ENCODE data around the gene TNS2. TPM values are rescaled to one million over a fixed set of nuclear protein-coding genes. Genes with fewer than 3 reads are reported as not detected.

The TNS2 gene
- total RNA-seq, 1 experiment from 2014 or later, result 11.5 TPM

GRCh38 chr12:53067993-53068770, 18.3 kb downstream of the TNS2 start:
- Histone ChIP-seq H3K4me2 (no peak overlapping the region), H3K4me1 (replicated peaks; ENCODE audit: insufficient read depth) (peaks cover 9% of the 10 kb centered on the region), H4K20me1 (ENCODE audit: insufficient read depth) (no peaks in the 10 kb centered on the region), H3K79me2 (ENCODE audit: low read depth) (no peaks in the 10 kb centered on the region), H3F3A (ENCODE audit: insufficient read depth, low read depth) (0 out of 2 replicates have a peak, but pooled peaks cover 4% of the 10 kb centered on the region), H3K27me3 (ENCODE audit: insufficient read depth, low read depth) (no peaks in the 10 kb centered on the region), H2AFZ (no peak overlapping the region), H3K27ac (no peak overlapping the region), H3K4me3 (no peak overlapping the region), H3K36me3 (ENCODE audit: low read depth) (no peaks in the 10 kb centered on the region), H3K9me3 (ENCODE audit: insufficient read depth, low read depth) (no peaks in the 10 kb centered on the region), H3K9me2 (ENCODE audit: insufficient read depth) (no peaks in the 10 kb centered on the region)
- CTCF ChIA-PET, result interaction anchor here (1.5 kb wide), 1 partner anchor 31 kb away, joined by 4 read pairs; no protein-coding TSS in a partner anchor
- POLR2A ChIA-PET (ENCODE audit: unreplicated experiment), result interaction anchor here (0.6 kb wide), 1 partner anchor 29 kb away, joined by 3 read pairs; no protein-coding TSS in a partner anchor
- intact Hi-C loops (cut with micrococcal nuclease; ENCODE audit: unreplicated experiment), result loop anchor here (10.0 kb wide), 3 partner anchors 107 to 437 kb away; partner anchors contain the start of genes ITGB7, NPFF and TARBP2
- TF ChIP-seq EZH2 (IDR thresholded peaks at IDR 0.05; ENCODE audit: low read depth) (no peak), CTCF (conservative IDR thresholded peaks at IDR 0.05) (no peak)
- BruUV-seq (replicated peaks), result no TSS peak
- DNase-seq, result no peak

DNA sequence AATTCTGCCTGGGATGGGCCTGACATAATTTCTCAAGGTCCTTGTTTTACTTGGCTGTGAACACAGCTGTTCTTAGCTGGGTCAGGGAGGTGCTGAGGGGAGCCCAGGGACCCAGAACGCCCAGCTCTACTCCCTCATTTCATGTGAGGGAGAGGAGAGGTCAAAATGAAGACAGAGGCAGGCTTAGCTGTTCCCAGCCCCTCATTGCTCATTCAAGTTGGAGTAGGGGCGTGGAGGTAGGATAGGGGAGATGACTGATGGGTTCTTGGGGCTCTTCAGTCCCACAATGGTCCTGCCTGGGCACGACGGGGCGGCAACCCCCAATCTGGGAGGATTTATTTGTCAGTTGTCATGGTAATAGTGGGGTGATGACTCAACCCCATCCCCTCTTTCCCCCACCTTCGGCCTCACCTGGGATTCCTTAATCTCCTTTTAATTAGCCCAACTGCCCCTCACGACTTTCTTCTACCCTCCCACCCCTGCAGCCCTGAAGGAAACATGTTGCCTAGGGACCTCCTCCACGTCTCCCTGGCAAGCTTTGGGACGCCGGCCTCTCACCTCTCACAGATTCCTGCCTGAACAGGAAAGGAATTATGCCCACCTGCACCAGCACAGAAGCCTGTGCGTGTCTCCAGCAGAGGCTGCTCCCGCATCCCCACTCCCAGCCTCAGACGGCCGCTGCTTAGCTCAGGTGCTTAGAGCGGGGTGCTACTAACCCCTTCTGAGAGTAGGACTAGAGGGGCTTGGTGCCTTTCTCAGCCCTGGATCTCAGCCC, 19.1 kb downstream of the TNS2 start:
- 0 out of 2 replicates have a peak, but pooled peaks cover 4% of the 10 kb centered on the region for H3F3A ChIP-seq (ENCODE audit: insufficient read depth, low read depth)
- H3K9me3 ChIP-seq (ENCODE audit: insufficient read depth, low read depth), result no peaks in the 10 kb centered on the region
- no peak overlapping the region for H3K27ac ChIP-seq
- H3K27me3 ChIP-seq (ENCODE audit: insufficient read depth, low read depth), result no peaks in the 10 kb centered on the region
- BruUV-seq (replicated peaks), result no TSS peak
- POLR2A ChIA-PET (ENCODE audit: unreplicated experiment), result no interaction called here
- H3K9me2 ChIP-seq (ENCODE audit: insufficient read depth), result no peaks in the 10 kb centered on the region
- intact Hi-C loops (cut with micrococcal nuclease; ENCODE audit: unreplicated experiment), result loop anchor here (10.0 kb wide), 3 partner anchors 106 to 436 kb away; partner anchors contain the start of genes ITGB7, NPFF and TARBP2
- no peaks in the 10 kb centered on the region for H3K79me2 ChIP-seq (ENCODE audit: low read depth)
- no peak overlapping the region for H3K4me2 ChIP-seq
- CTCF ChIA-PET, result interaction anchor here (1.5 kb wide), 1 partner anchor 30 kb away, joined by 4 read pairs; no protein-coding TSS in a partner anchor
- no peak overlapping the region for H3K4me3 ChIP-seq
- no peak overlapping the region for H2AFZ ChIP-seq
- no peaks in the 10 kb centered on the region for H4K20me1 ChIP-seq (ENCODE audit: insufficient read depth)
- DNase-seq, result no peak
- TF ChIP-seq EZH2 (IDR thresholded peaks at IDR 0.05; ENCODE audit: low read depth), result no peak
- no peak for TF ChIP-seq CTCF (conservative IDR thresholded peaks at IDR 0.05)
- H3K4me1 ChIP-seq (replicated peaks; ENCODE audit: insufficient read depth), result peaks cover 9% of the 10 kb centered on the region
- no peaks in the 10 kb centered on the region for H3K36me3 ChIP-seq (ENCODE audit: low read depth)

All from PC-9 (cell line).